ENCODE data around the gene CATSPERZ.

GRCh38 chr11:64260147-64260708 is 39.9 kb upstream of the CATSPERZ start:
- TF ChIP-seq CTCF (IDR thresholded peaks at IDR 0.05) (no peak), POLR2AphosphoS5 (IDR thresholded peaks at IDR 0.05) (no peak)

Measured in esophagus muscularis mucosa (tissue), 3 donors.